HG02623 (cell line): Measurements from ENCODE around the gene CEACAM20.
"Not testable (repeated sequence)": the region's sequence is repeated elsewhere in the genome, so short reads cannot be mapped to it uniquely, and the experiment has no call there.

Source experiments
- ATAC-seq: cut with Tn5 transposase; IDR thresholded peaks from one replicate; pipeline ENCODE4 v1.9.1; 2021; ENCODE audit warnings: moderate library complexity; ENCODE audit not compliant: unreplicated experiment

CEACAM20 gene

DNA sequence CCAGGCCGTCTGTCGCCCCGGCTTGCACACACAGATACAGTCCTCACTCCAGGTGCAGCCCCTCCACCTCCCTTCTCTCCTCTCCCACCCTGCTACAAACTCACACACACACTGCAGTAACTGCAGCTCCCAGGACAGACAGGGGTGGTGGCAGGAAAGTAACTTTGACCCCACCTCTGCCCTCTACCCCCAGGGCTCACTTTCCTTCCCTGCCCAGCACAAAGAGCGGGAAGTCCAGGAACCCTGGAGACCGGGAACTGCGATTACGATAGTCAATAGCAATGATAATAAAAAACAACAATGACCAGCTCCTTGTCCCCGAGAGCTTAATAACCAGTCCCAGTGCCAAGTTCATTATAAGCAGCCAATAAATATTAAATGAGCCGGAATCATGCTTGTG is at the start of gene CEACAM20:
Gene CEACAM20 (minus strand): TSS at position 140 of the 400 bp plus-strand sequence. CDS start 166 bp downstream, outside the sequence.
- no peak for ATAC-seq

DNA sequence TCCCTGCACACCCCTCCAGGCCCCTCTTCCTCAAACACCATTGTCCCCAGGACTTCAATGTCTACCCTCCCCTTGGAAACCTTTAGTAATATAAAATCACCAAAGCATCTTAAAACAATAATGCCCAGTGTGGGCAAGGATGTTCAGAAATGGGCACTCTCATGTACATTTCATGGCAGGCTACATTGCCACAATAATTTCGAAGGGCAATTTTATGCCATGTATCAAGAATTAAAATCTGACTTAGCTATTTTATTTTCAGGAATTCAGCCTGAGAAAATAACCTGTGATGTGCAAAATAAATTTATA is 48.0 kb upstream of the CEACAM20 start:
- ATAC-seq: no peak

DNA sequence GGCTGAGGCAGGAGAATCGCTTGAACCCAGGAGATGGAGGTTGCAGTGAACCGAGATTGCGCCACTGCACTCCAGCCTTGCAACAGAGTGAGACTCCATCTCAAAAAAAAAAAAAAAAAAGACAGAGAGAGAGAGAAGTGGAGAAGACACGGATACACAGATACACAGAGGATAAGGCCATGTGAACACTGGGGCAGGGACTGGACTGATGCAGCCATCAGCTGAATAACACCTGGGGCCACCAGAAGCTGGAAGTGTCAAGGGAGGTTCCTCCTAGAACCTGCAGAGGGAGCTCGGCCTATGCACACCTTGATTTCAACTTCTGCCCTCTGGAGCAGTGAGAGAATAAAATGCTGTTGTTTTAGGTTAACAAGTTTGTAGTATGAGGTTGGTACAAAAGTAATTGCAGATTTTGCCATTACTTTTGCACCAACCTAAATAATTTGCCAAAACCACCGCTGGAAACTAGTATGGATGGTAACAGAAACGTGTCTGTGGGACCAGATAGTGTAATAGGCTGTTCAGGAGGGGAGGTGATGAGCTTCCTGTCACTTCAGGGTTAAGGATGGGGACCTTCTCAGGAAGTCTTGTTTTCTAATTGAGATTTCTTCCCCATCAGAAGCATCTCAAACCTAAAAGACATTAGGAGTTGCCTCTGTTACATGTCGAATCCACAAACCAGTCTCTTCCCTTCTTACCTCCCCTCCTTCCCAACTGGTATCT is 47.5 kb upstream of the CEACAM20 start:
- no peak for ATAC-seq

DNA sequence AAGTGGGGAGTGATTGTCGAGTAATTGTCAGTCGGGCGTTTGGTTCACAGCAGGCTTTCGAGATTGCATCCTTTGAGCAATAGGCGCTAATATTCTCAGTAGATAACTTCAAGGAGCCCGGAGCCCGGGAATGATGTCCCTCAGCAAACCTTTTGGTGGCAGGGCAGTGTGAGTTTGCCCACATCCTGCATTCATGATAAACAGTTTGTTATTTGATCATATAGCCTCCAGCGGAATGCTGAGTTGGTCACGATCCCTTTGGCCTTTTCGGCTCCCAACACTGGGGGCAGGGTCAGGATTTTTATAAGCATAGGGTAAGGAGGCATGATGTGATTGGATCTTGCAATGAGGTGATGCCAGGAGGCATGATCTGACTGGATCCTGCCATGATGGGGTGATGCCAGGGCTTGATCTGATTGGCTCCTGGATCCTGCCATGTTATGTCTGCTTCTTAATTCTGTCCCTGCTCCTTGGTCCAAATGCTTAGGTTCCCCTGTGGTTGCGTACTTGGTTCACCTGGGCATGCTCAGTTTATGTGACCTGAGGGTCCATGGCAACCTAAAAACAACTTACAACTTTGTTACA is 45.7 kb upstream of the CEACAM20 start:
- no peak for ATAC-seq

DNA sequence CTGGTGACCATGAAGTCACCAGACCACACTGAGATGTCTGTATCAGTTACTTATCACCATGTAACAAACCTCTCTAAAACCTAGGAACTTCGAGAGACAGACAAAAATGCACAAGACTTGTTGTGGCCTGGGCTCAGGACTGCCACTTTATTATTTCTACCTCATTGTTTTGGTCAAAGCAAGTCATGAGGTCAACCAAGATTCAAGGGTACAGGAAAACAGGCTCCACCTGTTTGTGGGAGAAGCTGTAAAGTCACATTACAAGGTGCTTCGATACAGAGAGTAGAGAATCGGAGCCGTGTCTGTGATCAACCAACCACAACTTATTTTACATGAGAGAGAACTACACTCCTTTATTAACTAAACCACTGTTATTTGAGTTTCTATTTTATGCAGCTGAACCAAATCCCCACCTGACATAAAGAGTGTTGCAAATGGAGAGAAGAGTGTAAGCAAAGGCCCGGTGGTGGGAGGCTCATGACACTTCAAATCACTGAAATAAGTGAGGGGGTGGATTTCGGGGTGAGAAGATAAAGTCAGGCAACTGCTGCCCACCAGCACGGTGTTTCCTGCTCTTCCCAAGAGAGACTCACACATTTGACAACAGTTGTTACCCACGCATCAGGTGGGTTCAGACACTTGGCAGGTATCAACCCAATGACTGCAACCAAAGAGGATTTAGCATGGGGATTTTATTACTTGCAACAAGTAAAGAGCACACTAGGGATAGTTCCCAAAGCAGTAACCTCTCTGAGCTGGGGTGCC is 44.9 kb upstream of the CEACAM20 start:
- no peak for ATAC-seq

DNA sequence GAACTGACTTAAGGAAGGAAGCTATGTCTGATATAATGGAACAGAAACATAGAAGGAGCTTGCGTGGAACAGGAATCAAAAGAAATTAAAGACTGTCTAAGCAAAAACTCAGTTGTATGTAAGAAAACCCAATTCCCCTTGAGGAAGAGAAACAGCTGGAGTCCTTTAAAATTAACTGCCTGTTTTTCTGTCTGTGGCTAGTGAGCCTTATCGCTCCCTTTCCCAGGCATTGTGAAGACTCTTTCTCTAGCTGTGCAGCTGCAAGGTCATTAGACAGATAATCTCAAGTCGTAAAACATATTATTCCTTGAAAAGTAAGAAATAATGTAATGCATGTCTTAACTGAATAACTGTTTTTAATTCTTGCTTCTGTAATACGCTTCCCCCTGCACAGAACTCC is 44.2 kb upstream of the CEACAM20 start:
- no peak for ATAC-seq

DNA sequence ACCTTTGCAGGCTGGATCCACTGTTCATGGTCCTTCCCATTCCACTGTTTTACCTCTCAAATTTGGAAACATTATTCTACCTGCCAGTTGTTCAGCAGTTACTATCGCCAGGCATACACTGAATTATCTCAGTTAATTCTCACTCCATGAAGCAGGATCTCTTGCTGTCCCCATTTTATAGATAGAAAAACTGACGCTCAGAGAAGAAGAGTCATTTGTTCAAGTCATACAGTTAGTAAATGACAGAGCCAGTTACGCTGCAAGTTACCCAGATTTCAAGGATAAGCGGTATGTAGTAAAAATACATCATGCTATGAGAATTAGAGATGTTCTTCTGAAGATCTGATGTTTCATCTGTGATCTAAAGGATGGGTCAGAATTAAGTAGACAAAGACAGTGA is 43.7 kb upstream of the CEACAM20 start:
- no peak for ATAC-seq

DNA sequence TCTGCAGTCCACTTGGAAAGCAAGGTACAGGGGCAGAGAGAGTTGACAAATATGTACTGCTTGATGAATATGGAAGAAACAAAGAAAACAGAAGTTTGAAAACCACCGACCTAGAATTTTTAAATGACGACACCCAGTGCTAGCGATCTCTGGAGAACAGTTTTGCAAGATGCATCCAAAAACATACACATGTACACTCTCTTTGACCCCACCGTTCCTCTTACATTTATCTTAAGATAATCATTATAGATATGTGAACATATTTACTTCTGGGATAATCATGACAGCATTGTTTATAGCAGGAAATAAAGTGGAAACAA is 43.1 kb upstream of the CEACAM20 start:
- no peak for ATAC-seq

DNA sequence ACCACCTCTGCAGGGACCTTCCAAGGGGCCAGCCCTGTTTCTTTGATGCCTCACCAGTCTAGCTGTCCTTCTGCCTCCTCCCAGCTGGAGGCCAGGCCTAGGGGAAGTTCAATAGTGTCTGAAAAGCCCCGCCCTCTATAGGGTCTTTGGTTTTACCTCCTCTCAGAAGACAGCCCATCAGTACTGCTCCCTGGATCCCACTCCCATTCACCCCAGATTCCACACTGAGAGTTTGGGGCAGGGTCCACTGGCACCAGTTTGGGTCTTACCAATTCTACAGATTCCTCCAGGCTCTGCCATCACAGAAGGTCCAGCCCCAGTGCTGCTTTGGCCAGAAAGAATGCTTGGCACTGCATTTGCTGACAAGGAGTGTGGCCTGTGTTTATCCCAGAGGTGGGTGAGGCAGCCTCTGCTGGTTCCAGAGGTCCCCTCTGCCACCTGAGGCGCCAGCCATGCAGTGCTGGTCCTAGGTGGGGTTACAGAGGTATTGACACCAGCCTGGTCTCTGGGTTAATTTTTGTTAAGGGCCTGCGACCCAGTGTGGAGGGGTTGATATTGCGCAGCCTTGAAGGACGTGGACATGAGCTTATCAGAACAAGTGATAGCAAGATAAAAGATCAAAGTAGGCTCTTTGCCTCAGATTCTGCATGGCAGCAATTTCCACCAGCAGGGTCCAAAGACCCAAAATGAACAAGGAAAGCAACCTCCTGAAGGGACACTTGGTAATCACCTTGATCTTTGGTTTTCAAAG is 42.5 kb upstream of the CEACAM20 start:
- ATAC-seq: no peak

DNA sequence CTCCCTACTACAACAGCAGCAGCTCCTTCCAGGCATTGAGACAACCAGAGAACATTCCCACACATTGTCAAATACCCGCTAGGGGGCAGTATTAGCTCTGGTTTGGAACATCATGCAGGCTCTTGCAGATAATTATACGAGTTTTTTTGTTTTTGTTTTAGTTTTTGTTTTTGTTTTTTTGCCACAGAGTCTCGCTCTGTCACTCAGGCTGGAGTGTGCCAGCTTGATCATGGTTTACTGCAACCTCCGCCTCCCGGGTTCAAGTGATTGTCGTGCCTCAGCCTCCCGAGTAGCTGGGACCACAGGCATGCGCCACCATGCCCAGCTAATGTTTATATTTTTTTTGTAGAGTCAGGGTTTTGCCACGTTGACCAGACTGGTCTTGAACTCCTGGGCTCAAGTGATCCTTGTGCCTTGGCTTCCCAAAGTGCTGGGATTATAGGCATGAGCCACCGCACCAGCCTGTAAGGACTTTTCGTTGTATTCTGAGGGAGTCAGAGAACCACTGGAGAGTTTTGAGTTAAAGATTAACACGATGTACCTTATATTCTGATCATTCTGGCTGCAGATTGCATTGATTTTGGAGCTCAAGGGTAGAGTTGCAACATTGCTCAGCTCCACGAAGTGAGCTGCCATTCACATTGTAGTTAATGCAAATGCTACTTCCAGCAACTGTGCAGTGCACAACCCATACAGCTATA is 41.7 kb upstream of the CEACAM20 start:
- no peak for ATAC-seq

DNA sequence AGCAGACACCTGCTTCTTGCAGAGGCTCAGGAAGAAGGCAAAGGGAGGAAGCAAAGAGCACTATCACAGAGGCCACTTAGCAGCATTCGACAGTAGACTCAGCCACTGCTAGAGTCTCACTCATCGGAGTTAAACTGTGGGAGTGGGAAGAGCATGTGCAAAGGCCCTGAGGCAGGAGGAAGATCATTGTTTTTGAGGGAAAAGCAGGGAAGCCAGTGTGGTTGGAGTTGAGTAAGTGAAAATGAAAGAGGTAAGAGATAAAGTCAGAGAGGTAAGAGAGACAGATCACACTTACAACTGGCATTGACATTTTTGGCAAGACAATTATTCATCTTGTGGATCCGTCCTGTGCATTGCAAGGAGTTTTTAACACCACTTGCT is 41.1 kb upstream of the CEACAM20 start:
- ATAC-seq: no peak

DNA sequence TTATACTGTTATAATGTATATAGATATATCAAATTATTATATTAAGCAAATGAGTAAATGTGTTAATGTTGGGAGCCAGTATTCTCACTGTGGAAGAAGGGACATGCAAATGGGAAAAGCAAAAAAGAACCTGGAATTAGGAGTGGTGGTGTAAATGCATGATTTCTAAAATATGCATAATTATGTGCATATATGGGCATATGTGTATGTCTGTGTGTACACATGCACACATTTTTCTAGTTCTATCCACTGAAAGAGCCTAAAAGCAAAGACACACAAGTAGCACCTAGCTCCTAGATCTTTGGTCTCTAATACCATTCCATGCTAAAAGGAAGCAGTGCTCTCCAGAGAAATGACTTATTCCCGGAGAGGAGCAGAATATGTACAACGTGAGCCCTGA is 38.3 kb upstream of the CEACAM20 start:
- ATAC-seq: no peak

DNA sequence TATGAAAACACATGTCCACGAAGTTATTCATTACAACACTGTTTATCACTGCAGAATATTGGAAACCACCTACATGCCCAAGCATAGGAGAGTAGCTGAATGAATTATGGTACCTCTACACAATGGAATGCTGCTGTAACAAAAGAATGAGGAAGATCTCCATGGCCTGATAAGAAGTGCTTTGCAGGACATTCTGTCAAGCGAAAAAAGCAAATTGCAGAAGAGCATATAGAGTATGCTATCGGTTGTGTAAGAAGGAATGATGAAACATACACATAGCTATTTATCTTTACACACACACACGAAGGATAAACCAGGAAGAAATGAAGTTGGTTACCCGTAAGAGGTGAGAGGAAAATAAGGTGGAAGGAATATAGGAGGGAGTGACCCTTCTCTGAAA is 37.5 kb upstream of the CEACAM20 start:
- ATAC-seq: no peak

DNA sequence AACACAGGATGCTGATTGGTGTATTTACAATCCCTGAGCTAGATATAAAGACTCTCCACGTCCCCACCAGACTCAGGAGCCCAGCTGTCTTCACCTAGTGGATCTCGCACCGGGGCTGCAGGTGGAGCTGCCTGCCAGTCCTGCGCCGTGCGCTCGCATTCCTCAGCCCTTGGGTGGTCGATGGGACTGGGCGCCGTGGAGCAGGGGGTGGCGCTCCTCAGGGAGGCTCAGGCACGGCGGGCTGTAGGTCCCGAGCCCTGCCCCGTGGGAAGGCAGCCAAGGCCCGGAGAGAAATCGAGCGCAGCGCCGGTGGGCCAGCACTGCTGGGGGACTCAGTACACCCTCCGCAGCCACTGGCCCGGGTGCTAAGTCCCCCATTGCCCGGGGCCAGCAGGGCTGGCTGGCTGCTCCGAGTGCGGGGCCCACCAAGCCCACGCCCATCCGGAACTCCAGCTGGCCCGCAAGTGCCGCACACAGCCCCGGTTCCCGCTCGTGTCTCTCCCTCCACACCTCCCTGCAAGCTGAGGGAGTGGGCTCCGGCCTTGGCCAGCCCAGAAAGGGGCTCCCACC is 33.7 kb upstream of the CEACAM20 start:
- ATAC-seq: not testable (repeated sequence)

DNA sequence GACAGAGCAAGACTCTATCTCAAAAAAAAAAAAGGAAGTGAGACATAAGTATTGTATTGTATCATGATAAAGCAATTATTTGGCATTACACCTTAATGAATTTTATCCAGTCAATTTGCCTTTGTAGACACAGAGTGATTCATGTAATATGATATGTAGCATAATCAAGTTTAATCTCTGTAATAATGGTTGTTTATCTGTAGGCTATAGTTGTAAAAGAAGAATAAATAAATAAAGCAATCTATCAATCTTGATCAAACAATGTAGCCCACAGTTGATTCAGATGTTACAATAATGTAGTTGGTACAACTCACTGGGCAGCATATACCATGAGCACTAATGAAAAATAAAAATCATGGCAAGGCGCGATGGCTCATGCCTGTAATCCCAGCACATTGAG is 28.5 kb upstream of the CEACAM20 start:
- ATAC-seq: no peak

DNA sequence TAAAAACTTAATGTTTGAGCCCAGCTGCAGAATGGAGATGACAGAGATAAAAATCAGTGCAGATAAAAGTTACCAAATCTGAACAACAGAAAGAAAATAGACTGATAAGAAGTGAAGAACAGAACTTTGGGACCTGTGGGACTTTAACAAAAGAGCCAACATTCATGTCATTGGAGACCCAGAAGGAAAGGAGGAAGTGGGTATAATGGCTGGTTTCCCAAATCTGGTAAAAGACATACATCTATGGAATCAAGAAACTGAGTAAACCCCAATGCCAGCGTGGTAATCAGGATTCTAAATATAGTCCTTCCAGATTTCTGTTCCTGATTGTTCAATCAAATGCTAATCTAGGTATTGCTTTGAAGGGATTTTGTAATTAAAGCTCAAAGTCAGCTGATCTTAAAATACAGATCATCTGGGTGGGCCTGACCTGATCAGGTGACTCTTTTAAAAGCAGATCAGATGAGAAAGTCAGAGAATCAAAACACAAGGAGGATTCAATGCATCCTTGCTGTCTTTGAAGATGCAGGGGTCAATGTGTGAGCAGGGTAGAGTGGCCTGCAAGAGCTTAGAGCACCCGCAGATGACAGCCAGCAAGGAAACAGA is 25.3 kb upstream of the CEACAM20 start:
- ATAC-seq: no peak

DNA sequence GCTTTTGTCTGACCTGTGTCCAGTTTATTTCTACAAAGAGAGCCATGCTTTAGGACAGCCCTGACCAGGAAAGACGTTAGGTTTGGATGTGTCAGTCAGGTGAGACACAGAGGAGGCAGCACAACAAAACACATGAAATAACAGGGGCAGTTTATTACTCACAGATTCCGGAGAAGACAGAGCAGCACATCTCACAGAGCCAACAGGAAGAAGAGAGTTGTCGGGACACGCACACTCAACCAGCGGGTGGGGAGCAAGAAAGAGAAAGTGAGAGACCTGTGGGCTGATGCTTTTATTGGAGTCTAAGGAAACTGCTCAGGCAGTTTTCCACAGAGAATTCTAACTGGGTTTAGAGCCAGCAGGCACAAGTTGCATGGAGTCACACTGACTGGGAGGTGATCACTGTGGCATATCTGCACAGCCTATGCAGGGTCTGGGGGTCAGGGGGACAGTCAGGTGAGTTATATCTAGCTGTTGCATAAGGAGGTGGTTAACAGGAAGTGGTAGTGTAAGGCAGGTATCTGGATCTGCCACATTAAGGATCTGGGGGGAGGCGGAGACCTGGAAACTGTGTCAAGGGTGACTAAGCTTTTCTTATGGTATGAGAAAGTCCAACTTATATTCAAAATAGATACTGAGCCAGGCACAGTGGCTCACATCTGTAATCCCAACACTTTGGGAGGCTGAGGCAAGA is 24.1 kb upstream of the CEACAM20 start:
- no peak for ATAC-seq

DNA sequence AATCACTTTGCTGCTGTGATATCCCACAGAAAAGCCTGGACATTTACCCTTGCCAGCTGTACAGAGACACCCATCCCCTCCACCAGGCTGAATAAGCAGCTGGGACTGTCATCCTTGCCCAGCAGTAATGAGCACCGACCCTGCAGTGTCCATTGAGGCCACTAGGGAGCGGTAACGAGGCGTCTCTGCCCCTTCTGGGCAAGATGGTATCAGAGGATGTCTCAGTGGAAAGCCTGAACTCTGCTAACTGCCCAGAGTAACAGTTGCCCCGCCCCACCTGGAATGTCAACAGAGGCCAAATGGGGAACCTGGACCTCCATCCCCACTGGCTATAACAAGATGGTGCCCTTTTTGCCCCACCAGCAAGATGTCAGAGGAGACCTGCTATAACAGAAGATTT is 22.8 kb upstream of the CEACAM20 start:
- ATAC-seq: no peak

DNA sequence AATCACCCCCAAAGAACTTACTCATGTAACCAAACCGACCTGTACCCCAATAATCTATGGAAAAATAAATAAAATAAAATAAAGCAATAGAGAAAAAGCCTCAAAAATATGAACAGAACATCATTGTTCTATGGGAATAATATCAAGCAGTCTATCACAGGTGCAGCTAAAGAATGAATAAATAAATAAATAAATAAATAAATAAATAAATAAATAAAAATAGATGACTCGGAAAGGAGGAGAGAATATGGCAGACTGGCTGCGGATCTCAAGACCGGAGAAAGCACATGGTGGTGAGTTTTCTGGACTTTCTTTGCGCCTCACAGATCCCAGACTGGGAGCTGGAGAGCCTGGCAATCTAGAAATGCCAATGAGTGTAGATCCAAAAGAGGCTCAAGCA is 22.4 kb upstream of the CEACAM20 start:
- ATAC-seq: no peak

DNA sequence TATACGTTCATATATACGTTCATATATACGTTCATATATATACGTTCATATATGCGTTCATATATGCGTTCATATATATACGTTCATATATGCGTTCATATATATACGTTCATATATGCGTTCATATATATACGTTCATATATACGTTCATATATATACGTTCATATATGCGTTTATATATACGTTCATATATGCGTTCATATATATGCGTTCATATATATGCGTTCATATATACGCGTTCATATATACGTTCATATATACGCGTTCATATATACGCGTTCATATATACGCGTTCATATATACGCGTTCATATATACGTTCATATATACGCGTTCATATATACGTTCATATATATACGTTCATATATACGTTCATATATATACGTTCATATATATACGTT is 21.5 kb upstream of the CEACAM20 start:
- not testable (repeated sequence) for ATAC-seq
